AG09319 (cell line): ENCODE results near the gene PPP6R1.

Experiments
- DNase-seq: peaks from one replicate; pipeline ENCODE4 v3.0.0-alpha.2; 2010; ENCODE audit warnings: low read depth; ENCODE audit errors: extremely low read depth
- TF ChIP-seq, protein P1 (sequence below): IDR thresholded peaks from 2 replicates; pipeline ENCODE4 v1.5.1; 2011; ENCODE audit warnings: low read depth, mild to moderate bottlenecking, inconsistent platforms, low read length, moderate library complexity

PPP6R1 gene

DNA sequence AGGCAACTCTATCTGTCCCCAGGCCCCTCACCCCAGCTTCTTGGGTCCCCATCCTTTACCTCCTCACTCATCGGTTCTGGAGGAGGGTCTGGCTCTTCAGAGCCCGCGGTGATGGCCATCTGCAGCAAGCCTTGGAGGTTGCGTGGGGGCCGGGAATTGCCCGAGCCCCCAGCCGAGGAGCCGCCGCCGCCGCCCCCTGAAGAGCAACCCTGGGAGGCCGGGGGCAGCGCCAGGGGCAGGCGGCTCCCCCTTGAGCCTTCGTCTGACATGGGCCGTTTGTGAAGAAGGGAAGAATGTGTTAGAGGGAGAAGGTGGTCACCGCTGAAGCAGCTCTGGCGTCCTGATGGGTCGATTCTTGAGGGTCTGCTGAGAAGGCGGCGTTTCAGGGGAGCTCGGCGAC is 20.5 kb upstream of the PPP6R1 start:
- TF ChIP-seq, protein P1, sequence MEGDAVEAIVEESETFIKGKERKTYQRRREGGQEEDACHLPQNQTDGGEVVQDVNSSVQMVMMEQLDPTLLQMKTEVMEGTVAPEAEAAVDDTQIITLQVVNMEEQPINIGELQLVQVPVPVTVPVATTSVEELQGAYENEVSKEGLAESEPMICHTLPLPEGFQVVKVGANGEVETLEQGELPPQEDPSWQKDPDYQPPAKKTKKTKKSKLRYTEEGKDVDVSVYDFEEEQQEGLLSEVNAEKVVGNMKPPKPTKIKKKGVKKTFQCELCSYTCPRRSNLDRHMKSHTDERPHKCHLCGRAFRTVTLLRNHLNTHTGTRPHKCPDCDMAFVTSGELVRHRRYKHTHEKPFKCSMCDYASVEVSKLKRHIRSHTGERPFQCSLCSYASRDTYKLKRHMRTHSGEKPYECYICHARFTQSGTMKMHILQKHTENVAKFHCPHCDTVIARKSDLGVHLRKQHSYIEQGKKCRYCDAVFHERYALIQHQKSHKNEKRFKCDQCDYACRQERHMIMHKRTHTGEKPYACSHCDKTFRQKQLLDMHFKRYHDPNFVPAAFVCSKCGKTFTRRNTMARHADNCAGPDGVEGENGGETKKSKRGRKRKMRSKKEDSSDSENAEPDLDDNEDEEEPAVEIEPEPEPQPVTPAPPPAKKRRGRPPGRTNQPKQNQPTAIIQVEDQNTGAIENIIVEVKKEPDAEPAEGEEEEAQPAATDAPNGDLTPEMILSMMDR = no peak
- no peak for DNase-seq

GRCh38 chr19:55278391-55279135 is 19.7 kb upstream of the PPP6R1 start:
- no peak for DNase-seq
- TF ChIP-seq, protein P1 = no peak

GRCh38 chr19:55277494-55277893 is 18.7 kb upstream of the PPP6R1 start:
- TF ChIP-seq, protein P1 = no peak

DNA sequence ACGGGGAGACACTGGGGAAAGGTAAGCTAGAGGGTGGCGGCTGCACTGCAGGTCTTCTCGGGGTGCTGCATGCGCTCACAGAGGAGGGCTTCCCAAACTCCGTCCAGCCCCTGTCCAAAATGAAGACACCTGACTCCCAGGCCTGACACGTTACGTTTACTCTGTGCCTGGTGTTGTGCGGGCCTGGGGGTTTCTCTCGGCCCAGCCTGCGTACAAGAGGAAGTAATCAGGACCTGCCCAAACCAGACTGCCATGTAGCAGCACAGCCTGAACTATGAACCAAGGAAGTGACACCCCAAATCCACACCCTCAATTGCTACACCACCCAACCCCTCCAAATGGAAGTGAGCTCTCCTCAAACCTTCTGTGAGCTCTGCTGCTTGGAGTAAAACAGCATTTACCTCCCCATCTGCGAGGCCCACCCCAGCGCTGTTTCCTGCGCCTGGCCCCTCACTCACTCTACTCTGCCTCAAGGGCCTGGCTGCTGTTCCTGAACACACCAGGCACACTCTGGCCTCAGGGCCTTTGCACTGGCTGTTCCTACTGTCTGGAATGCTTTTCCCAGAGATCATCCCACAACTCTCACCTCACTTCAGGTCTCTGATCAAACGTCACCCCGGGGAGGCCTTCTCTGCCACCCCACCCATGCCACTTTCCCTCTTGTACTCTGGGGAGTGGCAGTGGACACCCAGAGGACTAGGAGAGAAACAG is 18.1 kb upstream of the PPP6R1 start:
- TF ChIP-seq, protein P1 = no peak
- no peak for DNase-seq

More at GRCh38 chr19:55277494-55277893, 18.7 kb upstream of the PPP6R1 start:
- no peak for DNase-seq

- no peak for DNase-seq
- TF ChIP-seq, protein P1 = no peak
These were observed 17.3 kb upstream of the PPP6R1 start for GRCh38 chr19:55275851-55276719.

DNA sequence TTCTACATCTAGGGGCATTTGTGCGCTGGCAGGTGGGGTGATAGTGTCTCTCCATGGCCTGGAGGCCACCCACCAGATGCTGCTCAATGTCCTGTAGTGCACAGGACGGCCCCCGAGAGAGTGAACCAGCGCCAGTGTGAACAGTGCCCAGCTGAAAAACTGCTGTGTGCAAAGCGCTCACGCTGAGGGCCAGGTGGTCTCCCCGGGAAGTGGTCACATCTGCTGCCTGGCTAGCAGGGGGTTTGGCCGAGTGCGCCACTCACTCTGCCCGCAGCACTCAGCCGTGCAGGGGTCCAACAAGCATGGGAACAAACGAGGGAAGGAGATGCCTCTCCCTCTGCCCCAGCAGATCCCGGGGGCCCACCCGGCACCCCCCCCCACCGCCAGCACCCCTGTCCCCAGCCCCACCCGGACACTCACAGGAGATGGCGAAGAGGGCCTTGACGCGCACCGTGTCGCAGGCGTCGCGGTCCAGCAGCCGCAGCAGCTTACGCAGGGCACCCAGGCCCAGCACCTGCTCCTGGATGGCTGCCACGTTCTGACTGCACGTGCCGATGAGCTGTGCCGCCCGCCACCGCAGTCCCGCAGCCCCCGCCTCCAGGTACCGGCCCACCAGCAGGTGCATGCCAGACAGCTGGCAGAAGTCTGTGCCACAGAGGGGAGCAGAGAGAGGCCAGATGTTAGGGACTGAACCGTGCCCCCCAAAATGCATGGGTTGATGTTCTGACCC is 15.3 kb upstream of the PPP6R1 start:
- TF ChIP-seq, protein P1 = no peak
- no peak for DNase-seq
